ENCODE results near the gene KLHL33.

KLHL33 gene

DNA sequence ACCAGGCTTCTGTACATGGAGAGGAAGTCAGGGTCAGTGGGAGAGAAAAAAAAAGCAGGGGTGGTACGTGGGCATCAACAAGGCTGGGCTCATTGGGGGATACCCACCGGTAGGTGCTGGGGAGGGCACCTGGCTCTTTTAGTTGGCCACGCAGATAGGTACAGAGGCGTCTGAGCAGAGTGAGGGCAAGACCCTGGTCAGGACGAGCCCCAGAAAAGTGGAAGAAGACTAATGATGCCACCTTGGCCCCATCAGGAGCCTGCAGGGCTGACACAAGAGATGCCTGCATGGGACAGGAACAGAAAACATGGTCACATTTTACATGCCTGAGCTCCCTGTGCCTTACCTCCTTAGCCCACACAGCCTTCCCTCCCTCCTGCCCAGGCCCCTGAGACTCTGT, 52.3 kb downstream of the KLHL33 start:
- TF ChIP-seq EZH2phosphoT487 (conservative IDR thresholded peaks at IDR 0.05; ENCODE audit: low read length) (no peak), CTCF (IDR thresholded peaks at IDR 0.05; ENCODE audit: insufficient read depth, low read length, poor library complexity, severe bottlenecking) (no peak)
- Histone ChIP-seq H3K4me2 (ENCODE audit: low read depth, low read length, poor library complexity, severe bottlenecking) (no peak overlapping the region), H2AFZ (ENCODE audit: low read depth, low read length, severe bottlenecking) (no peak overlapping the region), H3K27ac (ENCODE audit: low read depth, low read length) (no peak overlapping the region), H3K9me2 (replicated peaks; ENCODE audit: insufficient read depth, low read length) (no peaks in the 10 kb centered on the region), H3K27me3 (ENCODE audit: low read length) (no peaks in the 10 kb centered on the region), H3K9me3 (ENCODE audit: insufficient read depth, low read length) (no peaks in the 10 kb centered on the region), H3K36me3 (ENCODE audit: low read length) (no peaks in the 10 kb centered on the region), H3K79me2 (ENCODE audit: insufficient read depth, low read length) (no peaks in the 10 kb centered on the region), H4K20me1 (ENCODE audit: low read depth, low read length) (no peaks in the 10 kb centered on the region), H3K4me3 (ENCODE audit: insufficient read depth, low read length, poor library complexity, severe bottlenecking) (no peak overlapping the region), H3K9ac (ENCODE audit: low read length) (no peak overlapping the region), H3F3A (ENCODE audit: insufficient read depth) (no peaks in the 10 kb centered on the region)

DNA sequence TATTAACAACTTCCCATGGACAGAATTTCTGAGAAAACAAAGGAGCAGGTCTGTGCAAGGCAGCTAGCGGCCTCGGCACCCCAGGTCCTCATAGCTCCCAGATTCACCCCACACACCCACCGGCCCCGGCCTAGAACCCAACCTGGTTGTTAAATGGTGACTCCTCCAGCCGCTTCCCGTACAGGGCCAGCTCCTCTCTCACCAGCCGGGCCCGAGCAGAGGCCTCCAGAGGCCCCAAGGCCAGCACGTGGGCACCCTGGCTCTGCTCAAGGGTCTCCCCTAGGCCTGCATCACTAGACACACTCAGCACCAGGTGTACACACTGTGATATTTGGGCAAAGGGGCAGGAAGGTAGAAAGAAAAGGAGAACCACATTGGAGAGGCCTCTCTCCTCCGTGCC, 52.9 kb downstream of the KLHL33 start:
- H3K79me2 ChIP-seq (ENCODE audit: insufficient read depth, low read length), result no peaks in the 10 kb centered on the region
- H3K4me3 ChIP-seq (ENCODE audit: insufficient read depth, low read length, poor library complexity, severe bottlenecking), result no peak overlapping the region
- no peaks in the 10 kb centered on the region for H3F3A ChIP-seq (ENCODE audit: insufficient read depth)
- no peak overlapping the region for H3K4me2 ChIP-seq (ENCODE audit: low read depth, low read length, poor library complexity, severe bottlenecking)
- TF ChIP-seq CTCF (IDR thresholded peaks at IDR 0.05; ENCODE audit: insufficient read depth, low read length, poor library complexity, severe bottlenecking) (no peak), EZH2phosphoT487 (conservative IDR thresholded peaks at IDR 0.05; ENCODE audit: low read length) (no peak)
- no peak overlapping the region for H3K27ac ChIP-seq (ENCODE audit: low read depth, low read length)
- no peaks in the 10 kb centered on the region for H3K9me2 ChIP-seq (replicated peaks; ENCODE audit: insufficient read depth, low read length)
- H3K9ac ChIP-seq (ENCODE audit: low read length), result no peak overlapping the region
- no peaks in the 10 kb centered on the region for H3K36me3 ChIP-seq (ENCODE audit: low read length)
- no peaks in the 10 kb centered on the region for H3K27me3 ChIP-seq (ENCODE audit: low read length)
- no peaks in the 10 kb centered on the region for H4K20me1 ChIP-seq (ENCODE audit: low read depth, low read length)
- H3K9me3 ChIP-seq (ENCODE audit: insufficient read depth, low read length), result no peaks in the 10 kb centered on the region
- H2AFZ ChIP-seq (ENCODE audit: low read depth, low read length, severe bottlenecking), result no peak overlapping the region

GRCh38 chr14:20382526-20382925, 53.4 kb downstream of the KLHL33 start:
- no peaks in the 10 kb centered on the region for H3K36me3 ChIP-seq (ENCODE audit: low read length)

More at GRCh38 chr14:20382526-20382925, 53.4 kb downstream of the KLHL33 start:
- Histone ChIP-seq H3K9me2 (replicated peaks; ENCODE audit: insufficient read depth, low read length) (no peaks in the 10 kb centered on the region), H3K9ac (ENCODE audit: low read length) (no peak overlapping the region), H3K27me3 (ENCODE audit: low read length) (no peaks in the 10 kb centered on the region), H2AFZ (ENCODE audit: low read depth, low read length, severe bottlenecking) (no peak overlapping the region), H4K20me1 (ENCODE audit: low read depth, low read length) (no peaks in the 10 kb centered on the region), H3F3A (ENCODE audit: insufficient read depth) (no peaks in the 10 kb centered on the region), H3K27ac (ENCODE audit: low read depth, low read length) (no peak overlapping the region), H3K4me3 (ENCODE audit: insufficient read depth, low read length, poor library complexity, severe bottlenecking) (no peak overlapping the region), H3K4me2 (ENCODE audit: low read depth, low read length, poor library complexity, severe bottlenecking) (no peak overlapping the region), H3K9me3 (ENCODE audit: insufficient read depth, low read length) (no peaks in the 10 kb centered on the region), H3K79me2 (ENCODE audit: insufficient read depth, low read length) (no peaks in the 10 kb centered on the region)
- TF ChIP-seq CTCF (IDR thresholded peaks at IDR 0.05; ENCODE audit: insufficient read depth, low read length, poor library complexity, severe bottlenecking), result no peak
- TF ChIP-seq EZH2phosphoT487 (conservative IDR thresholded peaks at IDR 0.05; ENCODE audit: low read length), result no peak

All from SU-DHL-6 (cell line).